PC-9 (cell line): ENCODE data around the gene SIGMAR1.

Experiments
- EZH2 ChIP-seq: fragments of 200-600 bp; sonication (generic); IDR thresholded peaks from 2 replicates; pipeline ENCODE4 v1.8.0; 2017; ENCODE audit warnings: antibody characterized with exemption, low read depth
- TF ChIP-seq, protein P1 (sequence below): fragments of 200-600 bp; sonication (generic); conservative IDR thresholded peaks from 2 replicates; pipeline ENCODE4 v1.6.1; 2017; ENCODE audit warnings: mixed run types, antibody characterized with exemption, mild to moderate bottlenecking, moderate library complexity

DNA sequence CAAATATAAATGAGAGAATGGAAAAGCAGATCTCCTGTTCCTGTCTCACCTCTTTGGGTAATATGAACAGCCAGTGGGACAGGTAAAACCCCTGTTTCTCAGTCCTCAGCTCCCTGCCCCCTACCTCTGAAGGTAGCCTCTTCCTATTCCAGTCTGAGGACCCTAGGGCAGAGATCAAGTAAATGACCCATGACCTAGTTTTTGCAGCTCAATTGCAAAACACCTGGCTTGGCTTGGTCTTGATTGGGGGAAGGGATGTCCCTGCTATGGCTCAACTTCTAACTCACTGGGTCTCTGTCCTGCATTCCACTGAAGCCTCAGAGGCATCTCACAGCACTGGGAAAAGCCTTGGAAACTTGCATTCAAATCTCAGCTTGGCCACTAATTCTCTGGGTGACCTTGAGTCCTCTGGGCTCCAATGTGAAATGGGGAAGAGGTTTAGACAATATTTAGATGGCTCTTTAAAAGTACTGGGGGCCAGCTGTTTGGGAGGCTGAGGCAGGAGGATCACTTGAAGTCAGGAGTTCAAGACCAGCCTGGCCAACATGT lies 7.3 kb upstream of the SIGMAR1 start:
- TF ChIP-seq, protein P1, sequence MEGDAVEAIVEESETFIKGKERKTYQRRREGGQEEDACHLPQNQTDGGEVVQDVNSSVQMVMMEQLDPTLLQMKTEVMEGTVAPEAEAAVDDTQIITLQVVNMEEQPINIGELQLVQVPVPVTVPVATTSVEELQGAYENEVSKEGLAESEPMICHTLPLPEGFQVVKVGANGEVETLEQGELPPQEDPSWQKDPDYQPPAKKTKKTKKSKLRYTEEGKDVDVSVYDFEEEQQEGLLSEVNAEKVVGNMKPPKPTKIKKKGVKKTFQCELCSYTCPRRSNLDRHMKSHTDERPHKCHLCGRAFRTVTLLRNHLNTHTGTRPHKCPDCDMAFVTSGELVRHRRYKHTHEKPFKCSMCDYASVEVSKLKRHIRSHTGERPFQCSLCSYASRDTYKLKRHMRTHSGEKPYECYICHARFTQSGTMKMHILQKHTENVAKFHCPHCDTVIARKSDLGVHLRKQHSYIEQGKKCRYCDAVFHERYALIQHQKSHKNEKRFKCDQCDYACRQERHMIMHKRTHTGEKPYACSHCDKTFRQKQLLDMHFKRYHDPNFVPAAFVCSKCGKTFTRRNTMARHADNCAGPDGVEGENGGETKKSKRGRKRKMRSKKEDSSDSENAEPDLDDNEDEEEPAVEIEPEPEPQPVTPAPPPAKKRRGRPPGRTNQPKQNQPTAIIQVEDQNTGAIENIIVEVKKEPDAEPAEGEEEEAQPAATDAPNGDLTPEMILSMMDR = no peak
- no peak for TF ChIP-seq EZH2
